Lung microvascular endothelial cell (primary cell): Measurements from ENCODE around the gene RINL. TPM values are rescaled to one million over a fixed set of nuclear protein-coding genes. Genes with fewer than 3 reads are reported as not detected.
"Not testable (repeated sequence)": the region's sequence is repeated elsewhere in the genome, so short reads cannot be mapped to it uniquely, and the experiment has no call there.

Source experiments
- DNase-seq, 2 donors: peaks; one replicate each; pipeline versions ENCODE4 v3.0.0 to v3.0.0-alpha.2; 2010; ENCODE audit warnings: low read depth in 2 of 2
- total RNA-seq: library from RNA; depleted of rRNA; stranded (reverse); fragments of >200 nt; gene quantifications from 2 replicates; pipeline ENCODE4 v1.2.1, GENCODE V29; 2014

Gene RINL
- total RNA-seq, 1 donor from 2014 or later, result 11.7 TPM

- DNase-seq, result no peak
These were observed 2.2 kb downstream of the RINL start for GRCh38 chr19:38875656-38876395.

- DNase-seq, result not testable (repeated sequence)
These were observed 4.7 kb downstream of the RINL start for GRCh38 chr19:38873400-38873799.

- no peak for DNase-seq
These were observed 7.5 kb downstream of the RINL start for GRCh38 chr19:38870612-38871011.

DNA sequence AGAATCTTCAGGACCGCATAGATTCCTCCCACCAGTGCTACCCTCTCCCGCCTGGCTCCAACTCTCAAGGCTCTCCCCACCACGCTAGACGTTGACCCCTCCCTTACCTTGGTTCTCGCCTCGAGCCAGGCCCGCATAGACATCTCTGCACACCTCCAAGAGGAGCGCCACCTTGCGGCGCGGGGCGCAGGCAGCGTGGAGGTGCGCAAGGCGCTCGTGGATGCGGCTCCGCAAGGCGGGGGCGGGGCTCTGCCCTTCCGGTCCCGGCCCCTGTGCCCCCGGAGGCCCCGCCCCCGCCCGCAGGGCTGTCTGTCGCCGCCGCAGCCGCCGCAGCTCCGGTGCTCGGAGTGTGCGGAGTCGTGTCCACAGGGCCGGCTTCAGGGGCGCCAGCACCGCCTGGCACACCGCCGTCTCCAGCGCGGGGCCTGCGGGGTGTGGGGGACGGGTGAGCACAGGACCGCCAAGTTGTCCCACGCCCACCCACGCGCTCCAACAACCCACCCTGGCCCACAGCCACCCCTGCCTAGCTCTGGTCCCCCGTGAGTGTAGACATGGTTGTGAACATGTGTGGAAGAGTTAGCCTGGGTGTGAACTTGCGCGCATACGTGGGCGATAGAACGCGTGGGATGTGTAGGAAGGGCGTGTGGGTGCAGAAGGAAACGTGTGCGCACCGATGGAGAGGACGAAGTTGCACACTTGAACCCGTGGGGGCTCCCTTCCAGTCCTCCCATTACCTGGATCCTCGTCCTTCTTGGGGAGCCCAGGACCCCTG lies 8.1 kb downstream of the RINL start:
- peak; percentile 58 to 77 for DNase-seq

GRCh38 chr19:38869160-38869835 lies 8.8 kb downstream of the RINL start:
- DNase-seq, result peak in 1 of 2 donors; percentile 22

DNA sequence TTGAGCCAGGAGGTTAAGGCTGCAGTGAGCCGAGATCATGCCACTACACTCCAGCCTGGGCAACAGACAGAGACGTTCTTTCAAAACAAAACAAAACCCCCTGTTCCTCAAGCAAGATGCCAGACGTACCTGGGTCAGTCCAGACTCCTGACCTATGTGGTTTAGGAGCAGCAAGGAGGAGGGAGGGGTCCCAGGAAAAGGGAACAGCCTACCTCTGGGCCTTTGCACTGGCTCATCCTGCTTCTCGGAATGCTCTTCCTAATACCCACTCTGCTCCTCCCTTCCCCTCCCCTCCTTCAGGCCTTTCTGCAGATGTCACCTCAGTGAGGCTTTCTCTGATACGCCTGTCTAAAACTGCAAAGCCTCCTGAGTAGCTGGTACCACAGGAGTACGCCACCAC lies 9.5 kb downstream of the RINL start:
- DNase-seq, result no peak

- DNase-seq, result no peak
These were observed 10.8 kb downstream of the RINL start for GRCh38 chr19:38867171-38867780.

- peak; percentile 91 to 93 for DNase-seq
These were observed 15.6 kb downstream of the RINL start for GRCh38 chr19:38862321-38863059.

GRCh38 chr19:38861368-38861767 lies 16.7 kb downstream of the RINL start:
- DNase-seq, result no peak

GRCh38 chr19:38859631-38860204 lies 18.4 kb downstream of the RINL start:
- DNase-seq, result not testable (repeated sequence)

DNA sequence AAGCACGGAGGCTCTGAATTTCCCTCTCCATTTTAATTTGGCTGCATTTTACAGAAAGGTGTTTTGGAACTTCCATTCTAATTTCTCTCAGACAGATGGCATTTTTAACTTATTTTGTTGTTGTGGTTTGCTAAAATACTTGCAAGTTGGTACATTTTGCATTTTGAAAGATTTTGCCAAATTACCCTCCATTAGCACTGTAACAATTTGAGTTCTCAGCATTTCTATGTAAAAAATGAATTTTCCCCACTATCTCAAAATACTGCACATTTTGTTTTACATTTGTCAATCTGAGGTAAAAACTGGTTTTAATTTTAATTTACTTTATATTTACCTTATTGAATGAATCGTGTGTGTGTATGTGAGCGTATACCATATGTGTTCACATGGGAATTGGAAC lies 21.3 kb downstream of the RINL start:
- DNase-seq, result no peak

GRCh38 chr19:38855751-38856150 lies 22.3 kb downstream of the RINL start:
- DNase-seq, result not testable (repeated sequence)

- not testable (repeated sequence) for DNase-seq
These were observed 23.1 kb downstream of the RINL start for GRCh38 chr19:38854961-38855360.

GRCh38 chr19:38853214-38853613 lies 24.9 kb downstream of the RINL start:
- DNase-seq, result no peak

DNA sequence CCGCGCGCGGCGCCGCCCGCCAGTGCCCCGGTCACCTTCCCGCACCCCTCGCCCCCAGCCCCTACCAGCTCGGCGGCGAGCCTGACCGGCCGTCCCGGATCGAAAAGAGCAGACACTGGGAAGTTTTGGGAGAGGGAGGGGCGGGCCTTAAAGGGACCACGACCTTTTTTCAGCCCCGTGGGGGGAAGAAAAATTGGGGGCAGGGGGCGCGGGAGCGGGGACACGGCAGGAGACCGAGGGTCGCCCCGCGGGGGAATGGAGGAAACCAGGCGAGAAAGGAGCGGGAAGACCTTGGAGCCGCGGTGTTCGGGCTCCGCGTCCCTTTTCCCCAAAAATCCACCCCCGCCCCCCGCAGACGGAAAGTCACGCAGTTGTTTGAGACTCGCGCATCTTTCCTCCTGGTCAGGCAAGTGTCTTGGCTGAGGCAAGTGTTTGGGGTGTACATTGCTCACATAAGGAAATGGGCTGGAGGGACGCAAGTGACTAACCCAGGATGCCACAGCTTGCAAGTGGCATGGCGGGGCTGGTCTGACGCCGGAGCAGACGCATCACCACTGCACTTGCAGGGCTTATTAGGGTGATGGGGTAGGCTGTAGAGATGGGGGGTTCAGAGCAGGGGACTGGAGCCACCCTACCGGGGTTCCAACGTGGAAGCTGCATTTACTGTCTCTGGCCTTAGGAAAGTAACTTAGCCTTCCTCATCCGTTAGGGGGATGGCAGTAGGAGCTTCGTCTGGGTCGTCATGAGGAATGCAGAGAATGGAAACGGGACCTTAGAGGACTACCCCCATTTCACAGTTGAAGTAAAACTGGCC lies 25.6 kb downstream of the RINL start:
- peak; percentile 55 to 71 for DNase-seq

- peak; percentile 93 to 97 for DNase-seq
These were observed 26.3 kb downstream of the RINL start for GRCh38 chr19:38851622-38852230.

DNA sequence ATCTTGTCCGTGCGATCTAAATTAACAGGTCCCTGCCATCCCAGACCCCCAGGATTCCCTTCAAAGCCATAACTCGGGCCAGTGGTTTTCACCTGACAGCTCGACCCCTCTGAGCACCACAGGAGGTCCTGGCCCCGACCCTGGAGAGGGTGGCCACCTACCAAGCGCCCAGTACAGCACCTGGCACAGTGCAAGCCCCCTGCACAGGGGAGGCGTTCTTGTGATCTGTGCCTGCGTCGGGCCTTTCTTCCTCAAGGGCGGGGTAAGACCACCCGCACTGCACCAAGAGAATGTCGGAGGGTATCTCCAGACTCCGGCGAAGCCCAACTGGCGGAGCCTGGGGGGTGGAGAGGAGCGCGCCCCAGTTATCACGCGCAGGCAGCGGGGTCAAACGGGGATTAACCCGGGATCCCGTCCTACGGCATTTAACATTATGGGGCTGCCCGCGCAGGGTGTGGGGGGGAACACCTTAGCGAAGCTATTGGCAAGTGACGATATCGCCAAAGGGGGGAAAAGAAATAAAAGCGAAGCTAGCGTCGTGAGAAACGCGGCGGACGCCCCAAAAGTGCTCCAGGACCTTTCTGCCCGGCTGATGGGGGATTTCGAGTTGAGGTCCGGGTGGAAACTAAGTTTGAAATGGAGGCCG lies 27.0 kb downstream of the RINL start:
- no peak for DNase-seq

DNA sequence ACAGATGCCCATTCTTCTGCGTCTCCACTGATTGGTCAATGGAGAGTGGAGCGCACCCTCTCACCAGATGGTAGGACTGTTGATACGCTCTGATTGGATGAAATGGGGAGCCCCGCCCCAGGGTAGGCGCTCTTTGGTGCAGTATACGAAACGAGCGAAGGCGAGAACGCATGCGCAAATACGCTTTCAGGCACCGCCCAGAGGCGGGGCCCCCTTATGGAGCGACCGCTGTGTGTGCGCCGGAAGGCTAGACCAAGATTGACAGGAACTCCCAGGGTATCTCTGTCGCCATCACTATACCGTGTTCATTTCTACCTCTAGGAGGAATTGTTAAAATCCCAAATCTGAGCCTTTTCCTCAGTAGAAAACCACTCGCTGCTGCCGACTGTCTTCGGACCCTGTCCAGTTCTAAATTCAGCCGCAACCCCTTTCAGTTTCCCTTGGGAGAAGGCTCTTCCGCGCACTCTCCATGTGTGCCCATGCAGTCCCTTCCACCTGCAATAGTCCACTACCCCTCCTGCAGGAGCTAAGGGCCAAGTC lies 27.6 kb downstream of the RINL start:
- DNase-seq, result peak in 1 of 2 donors; percentile 100
